K562 (cell line): ENCODE data around the gene KRT77. TPM values are rescaled to one million over a fixed set of nuclear protein-coding genes. Genes with fewer than 3 reads are reported as not detected.

Source experiments
- ELF1 ChIP-seq: fragments of 200-800 bp; sonication (Bioruptor generic); IDR thresholded peaks from 2 replicates; pipeline ENCODE4 v1.6.1; 2016; ENCODE audit warnings: missing genetic modification characterization, missing compliant biosample characterization
- EP300 ChIP-seq: IDR thresholded peaks from 2 replicates; pipeline ENCODE4 v1.6.1; 2012; ENCODE audit warnings: low read length, improper control_type of control experiment
- GATA2 ChIP-seq: sonication (generic); formaldehyde crosslinking; IDR thresholded peaks from 2 replicates; pipeline ENCODE4 v1.4.0; 2020; ENCODE audit warnings: mild to moderate bottlenecking, missing genetic modification reagents
- HDAC2 ChIP-seq: fragments of 450-650 bp; IDR thresholded peaks from 2 replicates; pipeline ENCODE4 v1.6.1; 2016; ENCODE audit warnings: mild to moderate bottlenecking
- KAT2B ChIP-seq: IDR thresholded peaks from one replicate; pipeline ENCODE4 v1.6.1; 2012; ENCODE audit warnings: low read depth, mild to moderate bottlenecking, control low read depth, inconsistent platforms, low read length, moderate library complexity
- MTA3 ChIP-seq: fragments of 450-650 bp; formaldehyde crosslinking; IDR thresholded peaks from 2 replicates; pipeline ENCODE4 v1.6.1; 2017; ENCODE audit warnings: mild to moderate bottlenecking, borderline replicate concordance
- NFIX ChIP-seq: fragments of 250-450 bp; sonication (Bioruptor Pico); IDR thresholded peaks from 2 replicates; pipeline ENCODE4 v1.4.0; 2020; ENCODE audit warnings: low read depth, mild to moderate bottlenecking, moderate library complexity
- RCOR1 ChIP-seq, 2 experiments: IDR thresholded peaks; 2 replicates each; pipeline ENCODE4 v1.6.1; 2012; ENCODE audit warnings: low read depth in 2 of 2, low read length in 2 of 2, borderline replicate concordance in 1 of 2, improper control_type of control experiment in 1 of 2
- SMAD1 ChIP-seq: fragments of 150-350 bp; IDR thresholded peaks from 2 replicates; pipeline ENCODE4 v1.6.1; 2014; ENCODE audit warnings: low read length, low read depth; ENCODE audit not compliant: partially characterized antibody
- SRSF9 ChIP-seq: fragments of 200-400 bp; formaldehyde crosslinking; IDR thresholded peaks from 2 replicates; pipeline ENCODE4 v1.6.1; 2017; ENCODE audit warnings: low read depth, low read length, borderline replicate concordance
- ZFX ChIP-seq: sonication (generic); formaldehyde crosslinking; IDR thresholded peaks from 2 replicates; pipeline ENCODE4 v1.8.0; 2022; ENCODE audit warnings: mild to moderate bottlenecking, missing genetic modification reagents, moderate library complexity
- ZNF212 ChIP-seq: fragments of 450-650 bp; formaldehyde crosslinking; IDR thresholded peaks from 2 replicates; pipeline ENCODE4 v1.4.0; 2020; ENCODE audit warnings: mild to moderate bottlenecking
- ZNF282 ChIP-seq: sonication (generic); formaldehyde crosslinking; IDR thresholded peaks from 2 replicates; pipeline ENCODE4 v1.8.1; 2023; ENCODE audit warnings: missing genetic modification reagents
- ZNF77 ChIP-seq: fragments of 250-450 bp; sonication (Bioruptor Pico); IDR thresholded peaks from 2 replicates; pipeline ENCODE4 v1.5.0; 2020
- polyA plus RNA-seq, 8 experiments: library from polyadenylated mRNA; depleted of rRNA in 4 of 8; stranded (reverse) in 5 of 8; unstranded in 3 of 8; fragments of >200 nt; fragmentation: Nextera tagmentation in 2 of 8; fragmentation: Illumina TruSeq in 1 of 8; extraction: Ambion mirVana in 2 of 8; extraction: Trizol in 1 of 8; gene quantifications; 2 replicates each; pipeline versions ENCODE4 v1.2.1 to v1.2.3, GENCODE V29; 2011 to 2014; ENCODE audit warnings: inconsistent platforms in 1 of 8, missing spikeins in 1 of 8
- total RNA-seq, 7 experiments: library from RNA; depleted of rRNA in 6 of 7; stranded (reverse); fragments of >200 nt in 6 of 7; fragmentation: Illumina TruSeq in 2 of 7; extraction: Trizol in 2 of 7; gene quantifications; 2 replicates each; pipeline versions ENCODE4 v1.2.1 to v1.2.3, GENCODE V29; 2011 to 2021; ENCODE audit warnings: low replicate concordance in 1 of 7
- TF ChIP-seq, protein P1 (sequence below): fragments of 450-650 bp; IDR thresholded peaks from 2 replicates; pipeline ENCODE4 v1.6.1; 2017; ENCODE audit warnings: mild to moderate bottlenecking, moderate library complexity
- TF ChIP-seq, protein P2 (sequence below), 2 experiments: fragments of 250-450 bp in 1 of 2; fragments of 450-650 bp in 1 of 2; sonication (Bioruptor Pico) in 1 of 2; IDR thresholded peaks; 2 replicates each; pipeline versions ENCODE4 v1.6.1 to v1.8.0; 2016 to 2021; ENCODE audit warnings: mild to moderate bottlenecking in 2 of 2, moderate library complexity in 2 of 2, missing compliant biosample characterization in 1 of 2, missing genetic modification characterization in 1 of 2
- TF ChIP-seq, protein P3 (sequence below), 3 experiments: fragments of 200-800 bp in 1 of 3; fragments of 250-450 bp in 1 of 3; fragments of 450-650 bp in 1 of 3; sonication (Bioruptor Pico) in 1 of 3; sonication (Bioruptor generic) in 1 of 3; formaldehyde crosslinking in 1 of 3; IDR thresholded peaks; 2 replicates each; pipeline versions ENCODE4 v1.6.1 to v1.8.0; 2016 to 2022; ENCODE audit warnings: mild to moderate bottlenecking in 2 of 3, missing genetic modification characterization in 2 of 3, missing compliant biosample characterization in 1 of 3, moderate library complexity in 1 of 3
- TF ChIP-seq, protein P4 (sequence below): sonication (generic); formaldehyde crosslinking; IDR thresholded peaks from 2 replicates; pipeline ENCODE4 v1.8.1; 2023; ENCODE audit warnings: mild to moderate bottlenecking, missing genetic modification reagents
- TF ChIP-seq, protein P5 (sequence below), 2 experiments: fragments of 450-650 bp; IDR thresholded peaks; 2 replicates each; pipeline ENCODE4 v1.6.1; 2016

KRT77 gene
- total and polyA plus RNA-seq, 9 of the 15 experiments (the other 6 are each of a cell fraction or from before 2014, with no cell fraction given): not detected

DNA sequence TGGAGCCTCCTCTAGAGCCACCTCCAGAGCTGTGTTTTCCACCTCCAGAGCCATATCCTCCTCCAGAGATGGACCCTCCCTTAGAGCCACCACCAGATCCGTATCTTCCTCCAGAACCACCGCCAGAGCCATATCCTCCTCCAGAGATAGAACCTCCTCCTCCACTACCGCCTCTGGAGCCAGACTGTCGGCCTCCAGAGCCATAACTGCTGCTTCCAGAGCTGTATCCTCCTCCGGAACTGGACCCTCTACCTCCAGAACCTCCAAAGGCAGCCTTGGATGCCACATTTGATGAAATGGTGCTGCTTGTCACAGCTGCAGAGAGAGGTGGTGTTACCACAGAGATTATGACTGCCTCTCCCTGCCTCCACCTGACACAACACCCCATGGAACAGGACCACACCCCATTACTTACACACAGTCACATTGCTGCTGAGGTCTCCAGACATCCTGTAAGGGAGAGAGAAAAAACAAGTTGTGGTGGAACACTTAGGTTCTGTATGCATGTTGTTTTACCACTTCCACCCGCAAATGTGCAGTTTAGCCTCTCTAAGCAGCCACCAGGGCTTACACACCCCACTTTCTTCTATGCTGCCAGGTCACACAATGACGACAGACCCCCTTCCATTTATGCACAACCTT lies 58.1 kb downstream of the KRT77 start (continued):
- TF ChIP-seq RCOR1 (IDR thresholded peaks at IDR 0.05; ENCODE audit: borderline replicate concordance in 1 of 2, low read depth in 2 of 2, low read length in 2 of 2): peak in 1 of 2 experiments; percentile 10; a peak in 1 of 4 replicates
- TF ChIP-seq, protein P1, sequence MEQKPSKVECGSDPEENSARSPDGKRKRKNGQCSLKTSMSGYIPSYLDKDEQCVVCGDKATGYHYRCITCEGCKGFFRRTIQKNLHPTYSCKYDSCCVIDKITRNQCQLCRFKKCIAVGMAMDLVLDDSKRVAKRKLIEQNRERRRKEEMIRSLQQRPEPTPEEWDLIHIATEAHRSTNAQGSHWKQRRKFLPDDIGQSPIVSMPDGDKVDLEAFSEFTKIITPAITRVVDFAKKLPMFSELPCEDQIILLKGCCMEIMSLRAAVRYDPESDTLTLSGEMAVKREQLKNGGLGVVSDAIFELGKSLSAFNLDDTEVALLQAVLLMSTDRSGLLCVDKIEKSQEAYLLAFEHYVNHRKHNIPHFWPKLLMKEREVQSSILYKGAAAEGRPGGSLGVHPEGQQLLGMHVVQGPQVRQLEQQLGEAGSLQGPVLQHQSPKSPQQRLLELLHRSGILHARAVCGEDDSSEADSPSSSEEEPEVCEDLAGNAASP: no peak
- TF ChIP-seq, protein P2, sequence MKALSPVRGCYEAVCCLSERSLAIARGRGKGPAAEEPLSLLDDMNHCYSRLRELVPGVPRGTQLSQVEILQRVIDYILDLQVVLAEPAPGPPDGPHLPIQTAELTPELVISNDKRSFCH (CRISPR knock-in tag; IDR thresholded peaks at IDR 0.05): no peak
- TF ChIP-seq, protein P2 (tag; IDR thresholded peaks at IDR 0.05): no peak
- TF ChIP-seq ELF1 (tag): no peak
- TF ChIP-seq ZNF77: no peak
- TF ChIP-seq SRSF9: no peak
- TF ChIP-seq KAT2B: no peak
- TF ChIP-seq SMAD1: no peak
- TF ChIP-seq, protein P3, sequence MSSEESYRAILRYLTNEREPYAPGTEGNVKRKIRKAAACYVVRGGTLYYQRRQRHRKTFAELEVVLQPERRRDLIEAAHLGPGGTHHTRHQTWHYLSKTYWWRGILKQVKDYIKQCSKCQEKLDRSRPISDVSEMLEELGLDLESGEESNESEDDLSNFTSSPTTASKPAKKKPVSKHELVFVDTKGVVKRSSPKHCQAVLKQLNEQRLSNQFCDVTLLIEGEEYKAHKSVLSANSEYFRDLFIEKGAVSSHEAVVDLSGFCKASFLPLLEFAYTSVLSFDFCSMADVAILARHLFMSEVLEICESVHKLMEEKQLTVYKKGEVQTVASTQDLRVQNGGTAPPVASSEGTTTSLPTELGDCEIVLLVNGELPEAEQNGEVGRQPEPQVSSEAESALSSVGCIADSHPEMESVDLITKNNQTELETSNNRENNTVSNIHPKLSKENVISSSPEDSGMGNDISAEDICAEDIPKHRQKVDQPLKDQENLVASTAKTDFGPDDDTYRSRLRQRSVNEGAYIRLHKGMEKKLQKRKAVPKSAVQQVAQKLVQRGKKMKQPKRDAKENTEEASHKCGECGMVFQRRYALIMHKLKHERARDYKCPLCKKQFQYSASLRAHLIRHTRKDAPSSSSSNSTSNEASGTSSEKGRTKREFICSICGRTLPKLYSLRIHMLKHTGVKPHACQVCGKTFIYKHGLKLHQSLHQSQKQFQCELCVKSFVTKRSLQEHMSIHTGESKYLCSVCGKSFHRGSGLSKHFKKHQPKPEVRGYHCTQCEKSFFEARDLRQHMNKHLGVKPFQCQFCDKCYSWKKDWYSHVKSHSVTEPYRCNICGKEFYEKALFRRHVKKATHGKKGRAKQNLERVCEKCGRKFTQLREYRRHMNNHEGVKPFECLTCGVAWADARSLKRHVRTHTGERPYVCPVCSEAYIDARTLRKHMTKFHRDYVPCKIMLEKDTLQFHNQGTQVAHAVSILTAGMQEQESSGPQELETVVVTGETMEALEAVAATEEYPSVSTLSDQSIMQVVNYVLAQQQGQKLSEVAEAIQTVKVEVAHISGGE (CRISPR knock-in tag; IDR thresholded peaks at IDR 0.05): no peak
- TF ChIP-seq HDAC2: 0 out of 2 replicates have a peak, but pooled peaks have one; percentile 34
- TF ChIP-seq, protein P4, sequence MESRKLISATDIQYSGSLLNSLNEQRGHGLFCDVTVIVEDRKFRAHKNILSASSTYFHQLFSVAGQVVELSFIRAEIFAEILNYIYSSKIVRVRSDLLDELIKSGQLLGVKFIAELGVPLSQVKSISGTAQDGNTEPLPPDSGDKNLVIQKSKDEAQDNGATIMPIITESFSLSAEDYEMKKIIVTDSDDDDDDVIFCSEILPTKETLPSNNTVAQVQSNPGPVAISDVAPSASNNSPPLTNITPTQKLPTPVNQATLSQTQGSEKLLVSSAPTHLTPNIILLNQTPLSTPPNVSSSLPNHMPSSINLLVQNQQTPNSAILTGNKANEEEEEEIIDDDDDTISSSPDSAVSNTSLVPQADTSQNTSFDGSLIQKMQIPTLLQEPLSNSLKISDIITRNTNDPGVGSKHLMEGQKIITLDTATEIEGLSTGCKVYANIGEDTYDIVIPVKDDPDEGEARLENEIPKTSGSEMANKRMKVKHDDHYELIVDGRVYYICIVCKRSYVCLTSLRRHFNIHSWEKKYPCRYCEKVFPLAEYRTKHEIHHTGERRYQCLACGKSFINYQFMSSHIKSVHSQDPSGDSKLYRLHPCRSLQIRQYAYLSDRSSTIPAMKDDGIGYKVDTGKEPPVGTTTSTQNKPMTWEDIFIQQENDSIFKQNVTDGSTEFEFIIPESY (CRISPR knock-in tag): no peak
- TF ChIP-seq, protein P5, sequence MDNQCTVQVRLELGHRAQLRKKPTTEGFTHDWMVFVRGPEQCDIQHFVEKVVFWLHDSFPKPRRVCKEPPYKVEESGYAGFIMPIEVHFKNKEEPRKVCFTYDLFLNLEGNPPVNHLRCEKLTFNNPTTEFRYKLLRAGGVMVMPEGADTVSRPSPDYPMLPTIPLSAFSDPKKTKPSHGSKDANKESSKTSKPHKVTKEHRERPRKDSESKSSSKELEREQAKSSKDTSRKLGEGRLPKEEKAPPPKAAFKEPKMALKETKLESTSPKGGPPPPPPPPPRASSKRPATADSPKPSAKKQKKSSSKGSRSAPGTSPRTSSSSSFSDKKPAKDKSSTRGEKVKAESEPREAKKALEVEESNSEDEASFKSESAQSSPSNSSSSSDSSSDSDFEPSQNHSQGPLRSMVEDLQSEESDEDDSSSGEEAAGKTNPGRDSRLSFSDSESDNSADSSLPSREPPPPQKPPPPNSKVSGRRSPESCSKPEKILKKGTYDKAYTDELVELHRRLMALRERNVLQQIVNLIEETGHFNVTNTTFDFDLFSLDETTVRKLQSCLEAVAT (IDR thresholded peaks at IDR 0.05): no peak
- TF ChIP-seq GATA2 (CRISPR knock-in tag): 0 out of 2 replicates have a peak, but pooled peaks have one; percentile 17
- no peak for TF ChIP-seq EP300
- TF ChIP-seq MTA3: 0 out of 2 replicates have a peak, but pooled peaks have one; percentile 44
- no peak for TF ChIP-seq ZNF282
- TF ChIP-seq NFIX (CRISPR knock-in tag): no peak
- TF ChIP-seq ZNF212 (CRISPR knock-in tag): no peak
- TF ChIP-seq ZFX (CRISPR knock-in tag): no peak
